DOHH2 (cell line): Measurements from ENCODE around the gene NUMB.
"Not testable (repeated sequence)": the region's sequence is repeated elsewhere in the genome, so short reads cannot be mapped to it uniquely, and the experiment has no call there.

Source experiments
- H3F3A ChIP-seq: fragments of 200-600 bp; sonication (generic), shearing (Covaris generic); 2 replicates; pipeline ENCODE4 v1.6.0; 2016; ENCODE audit warnings: antibody characterized with exemption, mild to moderate bottlenecking; ENCODE audit not compliant: control insufficient read depth, insufficient read depth
- H3K27ac ChIP-seq: fragments of 200-600 bp; sonication (generic); 2 replicates; pipeline ENCODE4 v1.5.1; 2014; ENCODE audit warnings: low read depth, mild to moderate bottlenecking, low read length, moderate library complexity
- H3K27me3 ChIP-seq: fragments of 200-600 bp; sonication (generic); 2 replicates; pipeline ENCODE4 v1.6.1; 2014; ENCODE audit warnings: mild to moderate bottlenecking, low read length, mixed read lengths; ENCODE audit not compliant: control insufficient read depth
- H3K36me3 ChIP-seq: fragments of 200-600 bp; sonication (generic); 2 replicates; pipeline ENCODE4 v1.6.1; 2014; ENCODE audit warnings: mild to moderate bottlenecking, low read length, moderate library complexity, mixed read lengths; ENCODE audit not compliant: control insufficient read depth
- H3K4me1 ChIP-seq: fragments of 200-600 bp; sonication (generic); 2 replicates; pipeline ENCODE4 v1.6.1; 2014; ENCODE audit warnings: mild to moderate bottlenecking, low read length, mixed read lengths; ENCODE audit not compliant: control insufficient read depth
- H3K4me2 ChIP-seq: fragments of 200-600 bp; sonication (generic); 2 replicates; pipeline ENCODE4 v1.6.0; 2014; ENCODE audit warnings: mild to moderate bottlenecking, low read length, moderate library complexity
- H3K4me3 ChIP-seq: fragments of 200-600 bp; sonication (generic); 2 replicates; pipeline ENCODE4 v1.5.1; 2014; ENCODE audit warnings: mild to moderate bottlenecking, low read length, mixed read lengths
- H3K79me2 ChIP-seq: fragments of 200-600 bp; sonication (generic); 2 replicates; pipeline ENCODE4 v1.6.1; 2014; ENCODE audit warnings: mild to moderate bottlenecking, low read length, mixed read lengths; ENCODE audit not compliant: control insufficient read depth
- H3K9me2 ChIP-seq: fragments of 200-600 bp; sonication (generic); replicated peaks from 2 replicates; pipeline ENCODE4 v1.6.1; 2014; ENCODE audit warnings: mild to moderate bottlenecking, low read length, mixed read lengths; ENCODE audit not compliant: control insufficient read depth
- H3K9me3 ChIP-seq: fragments of 200-600 bp; sonication (generic); 2 replicates; pipeline ENCODE4 v1.6.1; 2014; ENCODE audit warnings: antibody characterized with exemption, low read length, mixed read lengths; ENCODE audit not compliant: control insufficient read depth, insufficient read depth
- H4K20me1 ChIP-seq: fragments of 200-600 bp; sonication (generic); 2 replicates; pipeline ENCODE4 v1.6.0; 2014; ENCODE audit warnings: low read depth, mild to moderate bottlenecking, antibody characterized with exemption, low read length, moderate library complexity; ENCODE audit not compliant: control insufficient read depth, insufficient read depth
- CTCF ChIP-seq: fragments of 200-600 bp; sonication (generic); IDR thresholded peaks from one replicate; pipeline ENCODE4 v1.5.1; 2014; ENCODE audit warnings: antibody characterized with exemption, mild to moderate bottlenecking, low read depth, low read length; ENCODE audit not compliant: poor library complexity, severe bottlenecking
- EZH2phosphoT487 ChIP-seq: fragments of 200-600 bp; sonication (generic); IDR thresholded peaks from 2 replicates; pipeline ENCODE4 v1.6.1; 2017; ENCODE audit warnings: borderline replicate concordance, mild to moderate bottlenecking, antibody characterized with exemption, low read length, moderate library complexity, mixed read lengths

Gene NUMB

GRCh38 chr14:73386342-73386741, 72.0 kb downstream of the NUMB start:
- Histone ChIP-seq H4K20me1 (no peaks in the 10 kb centered on the region), H3F3A (peaks cover 19% of the 10 kb centered on the region), H3K9me2 (no peaks in the 10 kb centered on the region), H3K36me3 (peaks cover 9% of the 10 kb centered on the region), H3K79me2 (peaks cover 46% of the 10 kb centered on the region), H3K27ac (no peak overlapping the region; the same call in 1 of the 2 replicates), H3K4me1 (peaks cover 87% of the 10 kb centered on the region), H3K4me3 (no peak overlapping the region), H3K9me3 (no peaks in the 10 kb centered on the region), H3K4me2 (peak overlapping the region; percentile 2; the same call in 1 of the 2 replicates), H3K27me3 (no peaks in the 10 kb centered on the region)
- TF ChIP-seq EZH2phosphoT487: no peak
- TF ChIP-seq CTCF: no peak

- Histone ChIP-seq H3K4me2 (peak overlapping the region; percentile 2; the same call in 1 of the 2 replicates), H3K79me2 (peaks cover 51% of the 10 kb centered on the region), H3K27ac (peak overlapping the region; percentile 23), H3K4me1 (peaks cover 78% of the 10 kb centered on the region), H3F3A (peaks cover 17% of the 10 kb centered on the region)
- H3K9me2 ChIP-seq, H3K9me3 ChIP-seq, H3K36me3 ChIP-seq, H3K4me3 ChIP-seq, H4K20me1 ChIP-seq, H3K27me3 ChIP-seq: not testable (repeated sequence)
These were observed 73.3 kb downstream of the NUMB start for GRCh38 chr14:73385021-73385420.

- H3K4me3 ChIP-seq: no peak overlapping the region
These were observed 75.0 kb downstream of the NUMB start for GRCh38 chr14:73383356-73383755.

More at GRCh38 chr14:73383356-73383755, 75.0 kb downstream of the NUMB start:
- H3K27ac ChIP-seq: no peak overlapping the region
- no peaks in the 10 kb centered on the region for H4K20me1 ChIP-seq
- no peaks in the 10 kb centered on the region for H3K9me3 ChIP-seq
- no peaks in the 10 kb centered on the region for H3K9me2 ChIP-seq
- H3F3A ChIP-seq: peaks cover 12% of the 10 kb centered on the region
- no peak for TF ChIP-seq CTCF
- TF ChIP-seq EZH2phosphoT487: no peak
- no peaks in the 10 kb centered on the region for H3K27me3 ChIP-seq
- peaks cover 6% of the 10 kb centered on the region for H3K36me3 ChIP-seq
- peaks cover 64% of the 10 kb centered on the region for H3K4me1 ChIP-seq
- H3K79me2 ChIP-seq: peaks cover 55% of the 10 kb centered on the region
- no peak overlapping the region for H3K4me2 ChIP-seq
